WTC11 (cell line): ENCODE results near the gene RAMP3. TPM values are rescaled to one million over a fixed set of nuclear protein-coding genes. Genes with fewer than 3 reads are reported as not detected.

Source experiments
- ATAC-seq: fragments of 200-7000 bp; cut with Tn5 transposase; 2 replicates; pipeline ENCODE4 v1.10.0; 2021; ENCODE audit warnings: mild to moderate bottlenecking, moderate library complexity
- CTCF ChIA-PET: fragments of 300-600 bp; sonication (Branson Sonifier 250); formaldehyde crosslinking; loops from one replicate; lab custom pipeline; 2021; ENCODE audit warnings: antibody characterized with exemption; lab: Charles Lee
- POLR2A ChIA-PET: fragments of 350-600 bp; sonication (Branson Sonifier 250); formaldehyde crosslinking; loops from one replicate; lab custom pipeline; 2021; ENCODE audit warnings: antibody characterized with exemption; lab: Charles Lee
- DNase-seq: peaks from one replicate; pipeline ENCODE4 v3.0.0; 2021; ENCODE audit warnings: low spot score
- H3K27ac Mint-ChIP-seq: 2 replicates; pipeline ENCODE4 v1.8.0; 2021; ENCODE audit warnings: mixed read lengths
- H3K27me3 Mint-ChIP-seq: 2 replicates; pipeline ENCODE4 v1.8.0; 2021; ENCODE audit warnings: low read depth, mild to moderate bottlenecking, moderate library complexity, mixed read lengths
- H3K36me3 Mint-ChIP-seq: 2 replicates; pipeline ENCODE4 v1.8.0; 2021; ENCODE audit warnings: mixed read lengths
- H3K4me1 Mint-ChIP-seq: 2 replicates; pipeline ENCODE4 v1.8.0; 2022; ENCODE audit warnings: mixed read lengths
- H3K4me3 Mint-ChIP-seq: 2 replicates; pipeline ENCODE4 v1.8.0; 2021; ENCODE audit warnings: mild to moderate bottlenecking, moderate library complexity, mixed read lengths
- H3K9me3 Mint-ChIP-seq: 2 replicates; pipeline ENCODE4 v1.8.0; 2021; ENCODE audit warnings: mixed read lengths
- ATF3 ChIP-seq: sonication (generic); formaldehyde crosslinking; conservative IDR thresholded peaks from 2 replicates; pipeline ENCODE4 v1.8.1; 2022; ENCODE audit warnings: mild to moderate bottlenecking, missing genetic modification reagents
- E2F1 ChIP-seq: sonication (generic); formaldehyde crosslinking; IDR thresholded peaks from 2 replicates; pipeline ENCODE4 v1.8.0; 2022; ENCODE audit warnings: mild to moderate bottlenecking, missing genetic modification reagents
- E2F5 ChIP-seq: sonication (generic); formaldehyde crosslinking; IDR thresholded peaks from 2 replicates; pipeline ENCODE4 v1.8.1; 2022; ENCODE audit warnings: mild to moderate bottlenecking, moderate library complexity, missing genetic modification reagents
- ETV6 ChIP-seq: sonication (generic); formaldehyde crosslinking; IDR thresholded peaks from 2 replicates; pipeline ENCODE4 v1.8.1; 2022; ENCODE audit warnings: mild to moderate bottlenecking, missing genetic modification reagents
- FOXP1 ChIP-seq: sonication (generic); formaldehyde crosslinking; IDR thresholded peaks from 2 replicates; pipeline ENCODE4 v1.8.0; 2022; ENCODE audit warnings: missing genetic modification reagents, mild to moderate bottlenecking, moderate library complexity, borderline replicate concordance
- IRF2 ChIP-seq: sonication (generic); formaldehyde crosslinking; IDR thresholded peaks from 2 replicates; pipeline ENCODE4 v1.8.0; 2022; ENCODE audit warnings: low read depth, missing genetic modification reagents, borderline replicate concordance
- RORB ChIP-seq: fragments of 250-450 bp; sonication (Bioruptor Pico); IDR thresholded peaks from 2 replicates; pipeline ENCODE4 v1.9.0; 2021; ENCODE audit warnings: mild to moderate bottlenecking
- SP1 ChIP-seq: sonication (generic); formaldehyde crosslinking; conservative IDR thresholded peaks from 2 replicates; pipeline ENCODE4 v1.8.1; 2022; ENCODE audit warnings: missing genetic modification reagents
- TCF7 ChIP-seq: sonication (generic); formaldehyde crosslinking; IDR thresholded peaks from 2 replicates; pipeline ENCODE4 v1.8.0; 2022; ENCODE audit warnings: mild to moderate bottlenecking, low read depth, missing genetic modification reagents, moderate library complexity
- TP53 ChIP-seq: sonication (generic); formaldehyde crosslinking; IDR thresholded peaks from 2 replicates; pipeline ENCODE4 v1.8.1; 2023; ENCODE audit warnings: mild to moderate bottlenecking, missing genetic modification reagents
- ZNF138 ChIP-seq: sonication (generic); formaldehyde crosslinking; conservative IDR thresholded peaks from 2 replicates; pipeline ENCODE4 v1.8.1; 2022; ENCODE audit warnings: mild to moderate bottlenecking, moderate library complexity, missing genetic modification reagents
- ZNF263 ChIP-seq: sonication (generic); formaldehyde crosslinking; IDR thresholded peaks from 2 replicates; pipeline ENCODE4 v1.8.1; 2022; ENCODE audit warnings: low read depth, mild to moderate bottlenecking, moderate library complexity, missing genetic modification reagents
- ZNF512 ChIP-seq: sonication (generic); formaldehyde crosslinking; IDR thresholded peaks from 2 replicates; pipeline ENCODE4 v1.8.1; 2022; ENCODE audit warnings: missing genetic modification reagents, borderline replicate concordance
- total RNA-seq: library from RNA; stranded (reverse); gene quantifications from 3 replicates; pipeline ENCODE4 v1.2.3, GENCODE V29; 2021
- TF ChIP-seq, protein P1 (sequence below): sonication (generic); formaldehyde crosslinking; IDR thresholded peaks from 2 replicates; pipeline ENCODE4 v1.8.0; 2023; ENCODE audit warnings: mild to moderate bottlenecking, missing genetic modification reagents
- TF ChIP-seq, protein P2 (sequence below): sonication (generic); formaldehyde crosslinking; IDR thresholded peaks from 2 replicates; pipeline ENCODE4 v1.8.0; 2023; ENCODE audit warnings: missing genetic modification reagents
- TF ChIP-seq, protein P3 (sequence below): sonication (generic); formaldehyde crosslinking; IDR thresholded peaks from 2 replicates; pipeline ENCODE4 v1.8.1; 2022; ENCODE audit warnings: low read depth, mild to moderate bottlenecking, moderate library complexity, missing genetic modification reagents, borderline replicate concordance
- TF ChIP-seq, protein P4 (sequence below): sonication (generic); formaldehyde crosslinking; IDR thresholded peaks from 2 replicates; pipeline ENCODE4 v1.8.0; 2022; ENCODE audit warnings: mild to moderate bottlenecking, missing genetic modification reagents

RAMP3 gene
- total RNA-seq, 1 experiment from 2014 or later, result 0.85 TPM

DNA sequence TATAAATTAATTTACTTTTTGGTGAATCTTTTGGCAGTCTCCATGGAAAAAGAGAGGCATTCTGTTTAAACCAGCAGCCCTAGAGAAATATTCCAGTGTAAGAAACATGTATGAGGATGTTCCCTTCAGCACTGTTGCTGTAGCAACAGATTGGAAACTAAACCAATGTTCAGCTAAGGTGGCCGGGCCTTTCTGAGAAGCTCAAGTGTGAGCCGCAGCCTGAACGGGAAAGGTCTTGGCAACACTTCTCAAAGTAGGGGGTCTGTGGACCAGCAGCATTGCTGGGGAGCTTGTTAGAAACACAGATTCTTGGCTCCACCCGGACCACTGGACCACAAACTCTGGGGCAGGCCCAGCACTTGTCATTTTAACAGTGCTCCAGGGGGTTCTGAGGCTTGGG, 36.2 kb downstream of the RAMP3 start:
- no peak overlapping the region for H3K4me3 Mint-ChIP-seq
- TF ChIP-seq SP1 (CRISPR knock-in tag) (no peak), IRF2 (CRISPR knock-in tag) (no peak), ETV6 (no peak), ZNF263 (no peak), E2F1 (no peak), FOXP1 (no peak), RORB (no peak), E2F5 (CRISPR knock-in tag) (no peak), ZNF138 (CRISPR knock-in tag) (no peak), TCF7 (CRISPR knock-in tag) (no peak)
- TF ChIP-seq, protein P1, sequence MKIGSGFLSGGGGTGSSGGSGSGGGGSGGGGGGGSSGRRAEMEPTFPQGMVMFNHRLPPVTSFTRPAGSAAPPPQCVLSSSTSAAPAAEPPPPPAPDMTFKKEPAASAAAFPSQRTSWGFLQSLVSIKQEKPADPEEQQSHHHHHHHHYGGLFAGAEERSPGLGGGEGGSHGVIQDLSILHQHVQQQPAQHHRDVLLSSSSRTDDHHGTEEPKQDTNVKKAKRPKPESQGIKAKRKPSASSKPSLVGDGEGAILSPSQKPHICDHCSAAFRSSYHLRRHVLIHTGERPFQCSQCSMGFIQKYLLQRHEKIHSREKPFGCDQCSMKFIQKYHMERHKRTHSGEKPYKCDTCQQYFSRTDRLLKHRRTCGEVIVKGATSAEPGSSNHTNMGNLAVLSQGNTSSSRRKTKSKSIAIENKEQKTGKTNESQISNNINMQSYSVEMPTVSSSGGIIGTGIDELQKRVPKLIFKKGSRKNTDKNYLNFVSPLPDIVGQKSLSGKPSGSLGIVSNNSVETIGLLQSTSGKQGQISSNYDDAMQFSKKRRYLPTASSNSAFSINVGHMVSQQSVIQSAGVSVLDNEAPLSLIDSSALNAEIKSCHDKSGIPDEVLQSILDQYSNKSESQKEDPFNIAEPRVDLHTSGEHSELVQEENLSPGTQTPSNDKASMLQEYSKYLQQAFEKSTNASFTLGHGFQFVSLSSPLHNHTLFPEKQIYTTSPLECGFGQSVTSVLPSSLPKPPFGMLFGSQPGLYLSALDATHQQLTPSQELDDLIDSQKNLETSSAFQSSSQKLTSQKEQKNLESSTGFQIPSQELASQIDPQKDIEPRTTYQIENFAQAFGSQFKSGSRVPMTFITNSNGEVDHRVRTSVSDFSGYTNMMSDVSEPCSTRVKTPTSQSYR, result no peak
- TF ChIP-seq, protein P2, sequence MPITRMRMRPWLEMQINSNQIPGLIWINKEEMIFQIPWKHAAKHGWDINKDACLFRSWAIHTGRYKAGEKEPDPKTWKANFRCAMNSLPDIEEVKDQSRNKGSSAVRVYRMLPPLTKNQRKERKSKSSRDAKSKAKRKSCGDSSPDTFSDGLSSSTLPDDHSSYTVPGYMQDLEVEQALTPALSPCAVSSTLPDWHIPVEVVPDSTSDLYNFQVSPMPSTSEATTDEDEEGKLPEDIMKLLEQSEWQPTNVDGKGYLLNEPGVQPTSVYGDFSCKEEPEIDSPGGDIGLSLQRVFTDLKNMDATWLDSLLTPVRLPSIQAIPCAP (CRISPR knock-in tag), result no peak
- TF ChIP-seq, protein P3, sequence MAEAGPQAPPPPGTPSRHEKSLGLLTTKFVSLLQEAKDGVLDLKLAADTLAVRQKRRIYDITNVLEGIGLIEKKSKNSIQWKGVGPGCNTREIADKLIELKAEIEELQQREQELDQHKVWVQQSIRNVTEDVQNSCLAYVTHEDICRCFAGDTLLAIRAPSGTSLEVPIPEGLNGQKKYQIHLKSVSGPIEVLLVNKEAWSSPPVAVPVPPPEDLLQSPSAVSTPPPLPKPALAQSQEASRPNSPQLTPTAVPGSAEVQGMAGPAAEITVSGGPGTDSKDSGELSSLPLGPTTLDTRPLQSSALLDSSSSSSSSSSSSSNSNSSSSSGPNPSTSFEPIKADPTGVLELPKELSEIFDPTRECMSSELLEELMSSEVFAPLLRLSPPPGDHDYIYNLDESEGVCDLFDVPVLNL (CRISPR knock-in tag), result no peak
- TF ChIP-seq, protein P4, sequence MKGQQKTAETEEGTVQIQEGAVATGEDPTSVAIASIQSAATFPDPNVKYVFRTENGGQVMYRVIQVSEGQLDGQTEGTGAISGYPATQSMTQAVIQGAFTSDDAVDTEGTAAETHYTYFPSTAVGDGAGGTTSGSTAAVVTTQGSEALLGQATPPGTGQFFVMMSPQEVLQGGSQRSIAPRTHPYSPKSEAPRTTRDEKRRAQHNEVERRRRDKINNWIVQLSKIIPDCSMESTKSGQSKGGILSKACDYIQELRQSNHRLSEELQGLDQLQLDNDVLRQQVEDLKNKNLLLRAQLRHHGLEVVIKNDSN, result no peak
- 0 out of 2 replicates have a peak, but pooled peaks cover 7% of the 10 kb centered on the region for H3K9me3 Mint-ChIP-seq
- no peaks in the 10 kb centered on the region for H3K4me1 Mint-ChIP-seq
- H3K27me3 Mint-ChIP-seq, result peaks cover 2% of the 10 kb centered on the region; the same call in 1 of the 2 replicates
- POLR2A ChIA-PET, result no interaction called here
- DNase-seq, result no peak
- H3K27ac Mint-ChIP-seq, result no peak overlapping the region
- no peak for ATAC-seq
- CTCF ChIA-PET, result no interaction called here
- H3K36me3 Mint-ChIP-seq, result no peaks in the 10 kb centered on the region

- Mint-ChIP-seq H3K27me3 (peaks cover 2% of the 10 kb centered on the region; the same call in 1 of the 2 replicates), H3K4me3 (no peak overlapping the region), H3K27ac (no peak overlapping the region)
- no peak for DNase-seq
- CTCF ChIA-PET, result no interaction called here
- POLR2A ChIA-PET, result no interaction called here
- TF ChIP-seq TP53 (CRISPR knock-in tag), result no peak
- TF ChIP-seq ZNF512, result no peak
- TF ChIP-seq ATF3 (CRISPR knock-in tag), result no peak
- TF ChIP-seq, protein P4, result no peak
- TF ChIP-seq, all 79 proteins: peak for 0
- ATAC-seq, result no peak
- peaks cover 12% of the 10 kb centered on the region; the same call in 1 of the 2 replicates for H3K9me3 Mint-ChIP-seq
- H3K4me1 Mint-ChIP-seq, result no peaks in the 10 kb centered on the region
- H3K36me3 Mint-ChIP-seq, result no peaks in the 10 kb centered on the region
These were observed 38.8 kb downstream of the RAMP3 start for GRCh38 chr7:45196374-45196773.
